Neural progenitor cell (in vitro differentiated cells): ENCODE measurements around the gene ADAM23.

Source experiments
- EZH2 ChIP-seq: fragments of 200-600 bp; sonication (generic); IDR thresholded peaks from 2 replicates; pipeline ENCODE4 v1.6.1; 2017; ENCODE audit warnings: antibody characterized with exemption, mild to moderate bottlenecking, moderate library complexity
- TF ChIP-seq, protein P1 (sequence below): fragments of 200-600 bp; sonication (generic); IDR thresholded peaks from 2 replicates; pipeline ENCODE4 v1.5.1; 2017; ENCODE audit warnings: antibody characterized with exemption, mild to moderate bottlenecking

DNA sequence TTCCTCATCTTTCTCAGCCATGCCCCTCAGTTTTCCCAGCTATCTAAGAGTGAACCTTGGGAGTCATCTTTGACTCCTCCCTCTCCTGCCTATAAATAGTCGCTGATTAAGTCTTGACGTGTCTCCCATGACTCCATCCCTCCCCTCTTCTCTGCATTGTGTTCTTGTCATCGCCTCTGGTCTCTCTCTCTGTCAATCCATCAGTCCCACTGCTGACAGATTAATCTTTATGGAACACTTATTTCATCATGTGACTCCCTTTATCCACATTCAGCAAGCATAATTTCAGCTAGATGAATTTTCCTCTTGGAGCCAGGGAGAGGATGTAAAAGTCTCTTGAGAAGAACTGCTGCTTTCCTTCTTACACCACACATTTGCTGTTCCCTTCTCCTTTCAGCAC, 9.4 kb downstream of the ADAM23 start:
- TF ChIP-seq, protein P1, sequence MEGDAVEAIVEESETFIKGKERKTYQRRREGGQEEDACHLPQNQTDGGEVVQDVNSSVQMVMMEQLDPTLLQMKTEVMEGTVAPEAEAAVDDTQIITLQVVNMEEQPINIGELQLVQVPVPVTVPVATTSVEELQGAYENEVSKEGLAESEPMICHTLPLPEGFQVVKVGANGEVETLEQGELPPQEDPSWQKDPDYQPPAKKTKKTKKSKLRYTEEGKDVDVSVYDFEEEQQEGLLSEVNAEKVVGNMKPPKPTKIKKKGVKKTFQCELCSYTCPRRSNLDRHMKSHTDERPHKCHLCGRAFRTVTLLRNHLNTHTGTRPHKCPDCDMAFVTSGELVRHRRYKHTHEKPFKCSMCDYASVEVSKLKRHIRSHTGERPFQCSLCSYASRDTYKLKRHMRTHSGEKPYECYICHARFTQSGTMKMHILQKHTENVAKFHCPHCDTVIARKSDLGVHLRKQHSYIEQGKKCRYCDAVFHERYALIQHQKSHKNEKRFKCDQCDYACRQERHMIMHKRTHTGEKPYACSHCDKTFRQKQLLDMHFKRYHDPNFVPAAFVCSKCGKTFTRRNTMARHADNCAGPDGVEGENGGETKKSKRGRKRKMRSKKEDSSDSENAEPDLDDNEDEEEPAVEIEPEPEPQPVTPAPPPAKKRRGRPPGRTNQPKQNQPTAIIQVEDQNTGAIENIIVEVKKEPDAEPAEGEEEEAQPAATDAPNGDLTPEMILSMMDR: no peak
- no peak for TF ChIP-seq EZH2
